ENCODE data around the gene RTN4.
"Not testable (repeated sequence)": the region's sequence is repeated elsewhere in the genome, so short reads cannot be mapped to it uniquely, and the experiment has no call there.

RTN4 gene

GRCh38 chr2:55073000-55073983, 23.0 kb upstream of the RTN4 start:
- DNase-seq (ENCODE audit: low read depth), result no peak

GRCh38 chr2:55063713-55064323, 13.6 kb upstream of the RTN4 start:
- DNase-seq (ENCODE audit: low read depth), result no peak

DNA sequence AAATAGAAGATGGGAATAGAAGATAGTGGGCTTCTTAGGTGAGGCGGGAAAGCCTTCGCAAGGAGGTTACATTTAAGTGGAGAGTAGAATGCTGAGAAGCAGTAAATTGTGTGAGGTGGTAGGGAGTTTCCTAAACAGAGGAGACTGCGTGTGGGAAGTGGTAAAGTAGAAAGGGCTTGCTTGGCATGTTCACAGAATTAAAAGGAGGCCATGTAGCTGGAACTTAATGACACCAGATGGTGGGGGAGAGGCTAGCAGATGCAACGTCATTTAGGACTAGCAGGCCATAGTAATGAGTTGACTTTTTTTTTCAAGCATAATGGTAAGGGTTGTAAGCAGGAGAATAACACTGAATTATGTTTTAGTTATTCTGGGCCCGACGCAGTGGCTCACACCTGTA, 13.0 kb upstream of the RTN4 start:
- no peak for DNase-seq (ENCODE audit: low read depth)

DNA sequence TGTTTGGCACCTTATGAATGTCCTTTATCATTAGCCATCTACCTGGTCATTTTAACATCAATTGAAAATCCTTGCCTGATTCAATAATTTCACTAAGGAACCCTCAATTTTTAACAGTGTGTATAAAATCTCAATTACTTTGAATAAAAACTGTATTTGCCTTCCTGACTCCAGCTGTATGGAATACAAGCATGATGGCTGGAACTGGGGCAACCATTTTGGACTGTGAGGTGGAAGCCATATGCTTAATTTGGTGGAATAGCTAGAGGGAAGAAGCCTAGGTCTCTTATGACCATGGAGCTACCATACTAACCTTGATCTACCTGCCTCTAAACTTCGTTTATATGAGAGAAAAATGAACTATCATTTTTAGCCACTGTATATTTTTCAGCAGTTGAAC, 12.5 kb upstream of the RTN4 start:
- no peak for DNase-seq (ENCODE audit: low read depth)

- no peak for DNase-seq (ENCODE audit: low read depth)
Observed at GRCh38 chr2:55061523-55062344, 11.5 kb upstream of the RTN4 start.

DNA sequence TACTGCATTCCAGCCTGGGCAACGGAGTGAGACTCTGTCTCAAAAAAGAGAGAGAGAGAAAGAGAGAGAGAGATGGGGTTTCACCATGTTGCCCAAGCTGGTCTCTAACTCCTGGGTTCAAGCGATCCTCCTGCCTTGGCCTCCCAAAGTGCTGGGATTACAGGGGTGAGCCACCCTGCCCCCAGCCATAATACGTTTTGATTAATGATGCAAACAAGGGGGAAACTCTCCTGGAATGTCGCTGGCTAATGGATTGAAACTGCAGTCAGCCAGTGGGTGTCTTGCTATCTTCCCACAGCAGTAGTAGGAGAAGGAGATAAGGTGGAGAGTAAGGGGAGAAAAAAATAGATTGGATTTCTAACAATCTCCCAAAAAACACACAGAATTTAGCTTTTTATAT, 9.5 kb upstream of the RTN4 start:
- no peak for DNase-seq (ENCODE audit: low read depth)

GRCh38 chr2:55057474-55057873, 7.2 kb upstream of the RTN4 start:
- no peak for DNase-seq (ENCODE audit: low read depth)

DNA sequence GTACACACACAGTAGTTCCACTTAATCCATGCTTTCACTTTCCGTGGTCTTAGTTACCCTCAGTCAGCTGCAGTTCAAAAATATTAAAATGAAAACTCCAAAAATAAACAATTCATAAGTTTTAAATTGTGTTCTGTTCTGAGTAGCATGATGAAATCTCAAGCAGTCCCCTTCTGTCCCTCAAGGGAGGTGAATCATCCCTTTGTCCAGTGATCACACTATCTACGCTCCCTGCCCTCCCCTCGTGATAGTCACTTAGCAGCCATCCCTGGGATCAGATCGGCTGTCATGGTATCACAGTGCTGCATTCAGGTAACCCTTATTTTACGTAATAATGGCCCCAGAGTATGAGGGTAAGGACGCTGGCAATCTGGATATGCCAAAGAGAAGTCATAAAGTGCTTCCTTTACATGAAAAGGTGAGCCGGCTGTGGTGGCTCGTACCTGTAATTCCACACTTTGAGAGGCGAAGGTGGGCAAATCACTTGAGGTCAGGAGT, 5.8 kb upstream of the RTN4 start:
- no peak for DNase-seq (ENCODE audit: low read depth)

DNA sequence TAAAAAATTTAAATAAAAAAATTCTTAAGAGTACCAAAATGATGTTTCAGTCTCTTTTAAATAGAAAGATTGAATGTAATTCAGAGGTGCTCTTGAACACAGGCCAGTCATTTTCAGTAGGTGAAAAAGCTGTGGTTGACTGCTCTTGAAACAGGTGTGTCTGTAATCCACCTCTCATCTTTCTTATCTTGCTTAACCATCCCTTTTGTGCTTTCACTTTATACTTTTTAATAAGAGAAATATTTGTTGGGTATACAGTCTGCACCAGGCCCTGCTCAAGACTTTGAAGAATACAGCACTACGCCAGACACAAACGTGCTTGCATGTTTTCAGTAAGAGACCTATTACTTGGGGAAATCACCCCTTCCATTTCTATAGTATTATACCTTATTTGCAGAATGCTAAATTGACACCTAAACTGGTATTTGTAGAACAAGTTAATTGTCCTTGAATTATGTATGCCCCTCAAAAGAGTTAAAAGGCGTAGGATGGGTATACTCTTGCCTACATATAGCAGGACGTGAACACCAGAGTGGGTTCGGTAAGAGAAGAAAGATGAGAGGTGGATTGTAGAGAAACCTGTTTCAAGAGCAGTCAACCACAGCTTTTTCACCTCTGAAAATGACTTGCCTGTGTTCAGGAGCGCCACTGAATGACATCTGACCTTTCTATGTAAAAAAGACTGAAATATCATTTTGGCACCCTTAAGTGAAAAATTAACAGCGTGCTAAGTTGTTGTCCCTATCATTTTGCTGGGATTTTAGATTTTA, 4.0 kb upstream of the RTN4 start:
- DNase-seq (ENCODE audit: low read depth), result no peak

GRCh38 chr2:55053225-55053624, 3.0 kb upstream of the RTN4 start:
- not testable (repeated sequence) for DNase-seq (ENCODE audit: low read depth)

DNA sequence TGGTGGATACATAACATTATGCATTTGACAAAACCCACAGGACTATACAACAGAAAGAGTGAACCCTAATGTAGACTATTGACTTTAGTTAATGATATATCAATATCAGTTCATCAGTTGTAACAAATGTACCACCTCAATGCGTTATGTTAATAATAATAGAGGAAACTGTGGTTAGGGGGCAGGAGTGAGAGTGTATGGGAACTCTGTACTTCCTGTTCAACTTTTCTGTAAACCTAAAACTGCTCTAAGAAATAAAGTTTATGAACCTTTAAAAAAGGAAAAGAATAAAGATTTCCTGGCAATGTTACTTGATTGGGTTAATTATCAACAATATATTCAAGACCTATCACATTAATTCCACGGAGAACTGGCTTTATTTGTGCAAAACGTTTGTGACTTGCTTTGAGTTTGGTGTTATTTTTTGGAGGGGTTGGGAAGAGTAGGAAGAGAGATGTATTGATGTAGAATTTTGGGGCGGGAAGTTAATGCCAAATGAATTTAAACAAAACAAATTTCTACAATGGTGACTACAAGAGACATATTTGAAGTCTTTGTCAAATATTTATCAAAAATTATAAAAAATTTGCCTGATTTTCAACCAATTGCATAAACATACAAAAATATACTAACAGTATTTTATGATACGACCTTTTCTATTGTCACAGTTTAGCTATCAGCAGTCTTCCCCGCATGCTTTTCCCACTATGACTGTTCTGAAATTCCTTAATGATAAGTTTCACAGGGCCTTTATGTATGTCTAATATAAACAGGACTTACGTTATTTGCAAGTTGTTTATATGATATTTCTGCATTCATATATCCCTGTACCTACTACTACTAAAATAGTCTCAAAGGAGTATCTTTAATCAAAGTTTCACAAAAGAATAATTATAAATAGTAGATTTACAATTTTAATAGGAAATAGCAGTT, 2.1 kb upstream of the RTN4 start:
- no peak for DNase-seq (ENCODE audit: low read depth)

DNA sequence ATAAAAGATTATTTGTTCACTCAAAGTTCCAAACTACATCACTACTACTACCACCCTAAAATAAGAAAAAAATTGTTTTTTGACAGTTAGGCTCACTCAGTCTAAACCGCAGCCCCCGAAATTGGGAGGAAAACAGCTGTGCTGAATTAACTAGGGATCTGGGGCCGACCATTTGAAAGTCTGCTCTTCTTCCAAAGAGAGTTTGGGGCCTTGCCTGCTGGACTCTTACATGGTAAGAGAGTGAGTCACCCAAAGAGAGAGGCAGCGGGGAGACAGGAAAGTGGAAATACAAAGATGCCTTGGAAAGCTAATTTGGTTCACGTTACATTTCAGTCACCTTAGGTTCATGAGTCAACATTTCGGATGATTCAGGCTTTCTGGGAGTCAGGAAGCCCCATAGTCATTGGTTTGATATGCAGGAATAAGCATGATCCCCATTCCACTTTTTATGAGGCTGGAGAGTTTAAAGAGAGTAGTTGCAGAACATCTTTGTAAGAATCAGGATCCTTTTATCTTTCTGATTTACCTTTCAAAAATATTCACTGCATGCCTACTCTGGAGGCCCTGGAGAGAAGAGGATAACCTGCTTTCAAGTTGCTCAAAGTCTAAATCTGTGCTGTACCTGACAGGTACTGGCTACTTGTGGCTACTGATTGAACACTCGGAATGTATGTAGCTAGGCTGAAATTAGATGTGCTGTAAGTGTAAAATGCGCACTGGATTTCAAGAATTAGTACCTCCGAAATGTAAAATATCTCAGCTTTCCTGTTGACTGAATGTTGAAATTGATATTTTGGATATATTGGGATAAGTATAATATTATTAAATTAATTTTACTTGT, 995 bp upstream of the RTN4 start:
- no peak for DNase-seq (ENCODE audit: low read depth)

DNA sequence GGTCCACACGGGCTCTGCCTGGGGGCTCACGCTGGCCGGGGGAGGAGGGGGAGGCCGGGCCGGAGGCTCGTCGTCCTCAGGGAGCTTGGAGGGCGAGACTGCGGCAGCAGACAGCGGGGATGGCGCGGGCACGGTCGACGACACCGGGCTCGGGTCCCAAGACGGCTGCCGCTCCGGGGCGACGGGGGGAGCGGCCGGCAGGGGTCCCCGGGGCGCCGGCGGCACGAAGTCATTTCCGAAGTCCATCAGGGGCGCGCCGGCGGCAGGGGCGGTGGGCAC, 491 bp downstream of the RTN4 start:
- DNase-seq (ENCODE audit: low read depth), result no peak

DNA sequence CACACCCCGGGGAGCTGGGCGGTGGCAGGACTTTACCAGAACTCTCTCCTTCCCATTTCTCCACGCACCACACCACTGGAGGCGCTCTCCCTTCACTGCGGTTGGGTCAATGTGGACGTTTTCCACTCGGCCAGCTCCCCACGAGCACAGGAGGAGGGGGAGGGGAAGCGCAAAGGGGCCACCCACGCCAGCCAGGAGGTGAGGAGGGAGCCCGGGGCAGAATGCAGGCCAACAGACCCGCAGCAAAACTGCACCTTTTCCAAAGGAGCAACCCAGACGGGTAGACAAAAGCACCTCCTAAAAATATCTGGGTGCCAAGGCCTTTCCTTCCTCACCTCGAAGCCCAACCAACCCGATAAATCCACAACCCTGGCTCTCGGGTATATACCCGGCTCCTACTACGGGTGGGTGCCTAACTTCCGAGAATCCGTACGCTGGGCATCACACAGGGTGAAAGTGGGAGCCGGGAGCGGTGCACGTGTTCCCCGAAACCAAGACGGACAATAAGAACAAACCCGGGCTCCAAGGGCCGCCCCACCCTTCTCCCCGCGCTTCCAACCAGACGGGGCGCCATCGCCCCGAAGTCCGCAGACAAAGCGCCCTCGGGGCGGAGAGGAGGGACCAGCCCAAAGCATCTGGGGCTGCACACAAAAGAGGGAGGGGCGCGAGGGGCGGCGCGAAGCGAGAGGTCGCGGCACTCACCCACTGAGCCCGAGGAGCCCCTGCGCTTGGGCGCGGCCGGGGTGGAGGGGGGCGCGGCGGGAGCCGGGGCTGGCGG, 1.0 kb downstream of the RTN4 start:
- peak; percentile 51 for DNase-seq (ENCODE audit: low read depth)

DNA sequence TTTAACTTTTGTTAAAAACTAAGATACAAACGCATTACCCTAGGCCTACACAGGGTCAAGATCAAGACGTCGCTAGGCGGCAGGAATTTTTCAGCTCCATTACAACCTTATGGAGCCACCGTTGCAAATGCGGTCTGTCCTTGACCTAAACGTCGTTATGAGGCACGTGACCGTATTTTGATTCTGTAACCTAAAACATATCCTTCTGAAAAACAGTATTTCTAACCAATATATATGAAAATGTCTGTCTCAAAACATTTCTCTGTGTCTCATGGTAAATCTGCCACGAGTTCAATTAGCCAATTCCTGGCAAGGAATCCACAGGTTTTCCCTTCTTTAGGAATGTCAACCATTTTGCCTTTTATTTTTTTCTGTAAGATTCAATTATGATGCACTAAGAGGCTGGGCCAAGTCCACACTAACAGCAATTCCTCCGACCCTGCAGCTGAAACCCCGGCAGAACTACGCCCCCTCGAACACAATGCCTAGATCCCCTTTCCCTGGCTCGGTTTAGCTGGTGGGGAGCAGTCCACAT, 1.7 kb downstream of the RTN4 start:
- DNase-seq (ENCODE audit: low read depth), result no peak

GRCh38 chr2:55047677-55048299, 2.5 kb downstream of the RTN4 start:
- DNase-seq (ENCODE audit: low read depth), result no peak

DNA sequence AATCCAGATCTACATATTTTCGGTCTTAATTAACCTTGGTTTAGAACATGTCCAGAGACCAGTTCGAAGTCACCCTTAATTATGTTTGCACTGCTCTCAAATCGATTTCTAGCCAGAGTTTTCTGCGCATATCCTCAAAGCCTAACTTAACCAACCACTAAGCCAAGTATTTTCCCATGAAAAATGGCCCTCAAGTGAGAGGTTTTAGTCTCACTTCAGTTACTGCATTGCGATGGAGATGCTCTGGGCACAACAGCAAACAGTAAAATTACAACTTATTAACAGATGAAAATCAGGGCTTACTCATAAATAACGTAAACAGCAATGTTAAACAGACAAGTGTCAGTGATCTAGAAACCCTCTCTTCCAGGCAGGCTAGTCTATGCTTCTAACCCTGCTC, 4.5 kb downstream of the RTN4 start:
- DNase-seq (ENCODE audit: low read depth), result no peak

- DNase-seq (ENCODE audit: low read depth), result no peak
Observed at GRCh38 chr2:55043841-55044240, 6.4 kb downstream of the RTN4 start.
